A549 (cell line): ENCODE results near the gene SOCS7. TPM values are rescaled to one million over a fixed set of nuclear protein-coding genes. Genes with fewer than 3 reads are reported as not detected.

Experiments used
- ATAC-seq, 2 experiments: fragments of 200-7000 bp in 1 of 2; fragments of >200 bp in 1 of 2; cut with Nextera tagmentation in 1 of 2; cut with Tn5 transposase in 1 of 2; 3 replicates each; pipeline versions ENCODE4 v1.8.0 to v1.9.1; 2018 to 2020; ENCODE audit warnings: mild to moderate bottlenecking in 1 of 2, moderate library complexity in 1 of 2
- CTCF ChIA-PET: fragments of 300-600 bp; sonication (Branson Sonifier 250); formaldehyde crosslinking; extraction: SDS; loops from one replicate; lab custom pipeline; 2021; ENCODE audit warnings: antibody characterized with exemption, inconsistent platforms; lab: Yijun Ruan, JAX
- POLR2A ChIA-PET: fragments of 350-600 bp; formaldehyde crosslinking; extraction: SDS; loops from one replicate; lab custom pipeline; 2021; ENCODE audit warnings: antibody characterized with exemption, inconsistent platforms; lab: Yijun Ruan, JAX
- DNase-seq, 2 experiments: peaks; one replicate each; pipeline versions ENCODE4 v3.0.0 to v3.0.0-alpha.2; 2011 to 2016; ENCODE audit warnings: low read depth in 1 of 2, low spot score in 1 of 2
- FAIRE-seq: peaks from 2 replicates; lab custom pipeline; 2011; peaks lifted over from hg19 to GRCh38; lab: Jason Lieb, UNC
- H3K27ac ChIP-seq, 2 experiments: fragments of >200 bp; sonication (Bioruptor Twin); formaldehyde crosslinking; 3 replicates each; pipeline ENCODE4 v1.5.1; 2016 to 2017
- H3K4me1 ChIP-seq: fragments of >200 bp; sonication (Bioruptor Twin); formaldehyde crosslinking; 3 replicates; pipeline ENCODE4 v1.6.1; 2016
- H3K4me2 ChIP-seq: fragments of >200 bp; sonication (Bioruptor Twin); formaldehyde crosslinking; 3 replicates; pipeline ENCODE4 v1.6.1; 2016
- H3K4me3 ChIP-seq: fragments of >200 bp; sonication (Bioruptor Twin); formaldehyde crosslinking; 3 replicates; pipeline ENCODE4 v1.5.1; 2016
- H3K9me3 ChIP-seq: fragments of >200 bp; sonication (Bioruptor Twin); formaldehyde crosslinking; 3 replicates; pipeline ENCODE4 v1.6.1; 2016
- BHLHE40 ChIP-seq: IDR thresholded peaks from 2 replicates; pipeline ENCODE4 v1.6.1; 2012; ENCODE audit warnings: low read depth, low read length, inconsistent platforms
- CBX2 ChIP-seq: fragments of 200-600 bp; sonication (generic); IDR thresholded peaks from 2 replicates; pipeline ENCODE4 v1.6.1; 2016; ENCODE audit warnings: low read depth, mild to moderate bottlenecking, borderline replicate concordance
- CBX8 ChIP-seq: fragments of 200-600 bp; sonication (generic); IDR thresholded peaks from 2 replicates; pipeline ENCODE4 v1.6.1; 2016
- CHD4 ChIP-seq: fragments of 200-600 bp; sonication (generic); IDR thresholded peaks from 2 replicates; pipeline ENCODE4 v1.6.1; 2016; ENCODE audit warnings: antibody characterized with exemption, mild to moderate bottlenecking, borderline replicate concordance
- EHMT2 ChIP-seq: fragments of 200-600 bp; sonication (generic); IDR thresholded peaks from 2 replicates; pipeline ENCODE4 v1.6.1; 2016; ENCODE audit warnings: antibody characterized with exemption, low read depth, mild to moderate bottlenecking, moderate library complexity
- FOSL2 ChIP-seq, 2 experiments: fragments of 450-650 bp in 1 of 2; fragments of >200 bp in 1 of 2; sonication (Bioruptor Twin) in 1 of 2; formaldehyde crosslinking; IDR thresholded peaks; 2 replicates each; pipeline versions ENCODE4 v1.5.0 to v1.6.1; 2016 to 2020; ENCODE audit warnings: mild to moderate bottlenecking in 1 of 2, moderate library complexity in 1 of 2
- GATA3 ChIP-seq: IDR thresholded peaks from 2 replicates; pipeline ENCODE4 v1.6.1; 2012; ENCODE audit warnings: borderline replicate concordance
- HEYL ChIP-seq: fragments of 250-450 bp; sonication (Bioruptor Pico); IDR thresholded peaks from 2 replicates; pipeline ENCODE4 v1.8.0; 2021; ENCODE audit warnings: mild to moderate bottlenecking, moderate library complexity
- HOXB5 ChIP-seq: fragments of 250-450 bp; sonication (Bioruptor Pico); IDR thresholded peaks from 2 replicates; pipeline ENCODE4 v1.5.0; 2020; ENCODE audit warnings: mild to moderate bottlenecking, moderate library complexity
- KDM1A ChIP-seq: fragments of 200-600 bp; sonication (generic); IDR thresholded peaks from 2 replicates; pipeline ENCODE4 v1.6.1; 2016; ENCODE audit warnings: low read depth, mild to moderate bottlenecking
- MAFK ChIP-seq: fragments of 450-650 bp; IDR thresholded peaks from 2 replicates; pipeline ENCODE4 v1.6.1; 2014; ENCODE audit not compliant: partially characterized antibody
- MAZ ChIP-seq: fragments of 150-350 bp; IDR thresholded peaks from 2 replicates; pipeline ENCODE4 v1.6.1; 2014; ENCODE audit warnings: antibody characterized with exemption, low read depth, low read length, borderline replicate concordance
- NFE2L2 ChIP-seq: fragments of 150-350 bp; conservative IDR thresholded peaks from 2 replicates; pipeline ENCODE4 v1.6.1; 2014; ENCODE audit warnings: low read length
- NPAS2 ChIP-seq: fragments of 250-450 bp; sonication (Bioruptor Pico); IDR thresholded peaks from 2 replicates; pipeline ENCODE4 v1.8.0; 2022; ENCODE audit warnings: mild to moderate bottlenecking, moderate library complexity, borderline replicate concordance
- NR3C1 ChIP-seq: fragments of >200 bp; sonication (Bioruptor Twin); formaldehyde crosslinking; IDR thresholded peaks from 3 replicates; pipeline ENCODE4 v1.6.1; 2017
- POLR2A ChIP-seq: IDR thresholded peaks from 2 replicates; pipeline ENCODE4 v1.6.1; 2012; ENCODE audit warnings: mild to moderate bottlenecking, low read length
- POLR2AphosphoS2 ChIP-seq: conservative IDR thresholded peaks from 2 replicates; pipeline ENCODE4 v1.6.1; 2012; ENCODE audit warnings: low read length, improper control_type of control experiment, inconsistent platforms
- SMC3 ChIP-seq: fragments of >200 bp; sonication (Bioruptor Twin); formaldehyde crosslinking; IDR thresholded peaks from 3 replicates; pipeline ENCODE4 v1.6.1; 2018; ENCODE audit warnings: inconsistent platforms
- TFCP2L1 ChIP-seq: fragments of 250-450 bp; sonication (Bioruptor Pico); IDR thresholded peaks from 2 replicates; pipeline ENCODE4 v1.5.0; 2021; ENCODE audit warnings: mild to moderate bottlenecking
- ZFP36 ChIP-seq: fragments of 450-650 bp; IDR thresholded peaks from 2 replicates; pipeline ENCODE4 v1.6.1; 2014; ENCODE audit warnings: borderline replicate concordance; ENCODE audit not compliant: partially characterized antibody
- ZSCAN20 ChIP-seq: fragments of 250-450 bp; sonication (Bioruptor Pico); IDR thresholded peaks from 2 replicates; pipeline ENCODE4 v1.8.0; 2022; ENCODE audit warnings: mild to moderate bottlenecking, moderate library complexity
- WGBS: methylation state at CpG from one replicate; pipeline ENCODE4 v1.1.6; 2017; ENCODE audit errors: missing lambda C conversion rate; 5-methylcytosine and 5-hydroxymethylcytosine counted together
- polyA plus RNA-seq, 4 experiments: library from polyadenylated mRNA; depleted of rRNA in 3 of 4; stranded (reverse); fragments of >200 nt; fragmentation: RNase III in 1 of 4; extraction: RNeasy Plus Mini Kit Qiagen cat#74134 plus additional on column Dnase treatment in 1 of 4; gene quantifications; 2 replicates in 3 of 4; 3 replicates in 1 of 4; pipeline ENCODE4 v1.2.3, GENCODE V29; 2011 to 2017
- TF ChIP-seq, protein P1 (sequence below): IDR thresholded peaks from 2 replicates; pipeline ENCODE4 v1.6.1; 2012
- TF ChIP-seq, protein P2 (sequence below): fragments of >200 bp; sonication (Bioruptor Twin); formaldehyde crosslinking; IDR thresholded peaks from 2 replicates; pipeline ENCODE4 v1.6.1; 2016
- TF ChIP-seq, protein P3 (sequence below): fragments of 250-450 bp; sonication (Bioruptor Pico); IDR thresholded peaks from 2 replicates; pipeline ENCODE4 v1.5.0; 2020; ENCODE audit warnings: low read depth, mild to moderate bottlenecking, moderate library complexity

The SOCS7 gene
- polyA plus RNA-seq, 2 of the 4 experiments (the other 2 are of a cell fraction) = 14.4 to 20.6 TPM

GRCh38 chr17:38429476-38430100, 77.9 kb downstream of the SOCS7 start:
- TF ChIP-seq NPAS2 (CRISPR knock-in tag) (no peak), HEYL (CRISPR knock-in tag) (no peak), CHD4 (no peak), BHLHE40 (no peak)
- ChIA-PET POLR2A (no interaction called here), CTCF (interaction anchor here (0.6 to 9.3 kb wide), 10 partner anchors 9 to 238 kb away, joined by 3 to 80 read pairs (median 5); no protein-coding TSS in a partner anchor)
- H3K4me2 ChIP-seq = peak overlapping the region; percentile 88
- ATAC-seq (no peak), DNase-seq (no peak), FAIRE-seq (no peak)
- peak overlapping the region; percentile 77 to 95 for H3K27ac ChIP-seq
- peaks cover 29% of the 10 kb centered on the region for H3K4me1 ChIP-seq
- no peaks in the 10 kb centered on the region for H3K9me3 ChIP-seq
- WGBS = 80% methylated on average over 9 of the region's 9 CpGs
- peak overlapping the region; percentile 90 for H3K4me3 ChIP-seq

DNA sequence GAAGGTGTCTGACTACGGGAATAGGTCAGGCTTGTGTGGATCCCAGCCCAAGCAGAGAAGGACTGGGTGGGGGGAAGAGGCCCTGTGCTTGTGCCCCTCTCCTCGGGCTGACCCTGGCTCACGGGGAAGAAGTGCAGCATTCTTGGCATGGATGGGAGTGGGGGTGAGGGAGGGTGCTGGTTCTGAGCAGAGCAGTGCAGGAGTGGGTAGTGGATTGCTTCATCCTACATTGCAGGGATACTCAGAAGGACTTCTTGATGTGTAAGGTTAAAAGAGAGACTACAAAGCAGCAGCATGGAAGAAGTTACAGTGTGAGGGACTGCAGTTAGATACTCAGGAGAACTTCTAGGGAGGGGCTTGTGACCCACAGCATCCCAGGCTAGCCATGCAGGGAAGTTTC, 78.7 kb downstream of the SOCS7 start:
- FAIRE-seq (no peak), ATAC-seq (no peak), DNase-seq (no peak)
- Histone ChIP-seq H3K9me3 (no peaks in the 10 kb centered on the region), H3K27ac (peak overlapping the region in 1 of 2 experiments; percentile 95; a peak in 3 of 6 replicates), H3K4me1 (peaks cover 29% of the 10 kb centered on the region), H3K4me3 (no peak overlapping the region), H3K4me2 (peak overlapping the region; percentile 88)
- CTCF ChIA-PET = interaction anchor here (0.6 to 3.5 kb wide), 7 partner anchors 8 to 88 kb away, joined by 3 to 15 read pairs (median 4); no protein-coding TSS in a partner anchor
- WGBS = 78% methylated on average over 3 of the region's 3 CpGs
- no peak for TF ChIP-seq CBX8
- no peak for TF ChIP-seq HOXB5 (CRISPR knock-in tag)
- TF ChIP-seq BHLHE40 = no peak
- TF ChIP-seq SMC3 = no peak
- TF ChIP-seq NFE2L2 = no peak
- TF ChIP-seq FOSL2 (IDR thresholded peaks at IDR 0.05) = no peak
- no peak for TF ChIP-seq FOSL2 (CRISPR knock-in tag; IDR thresholded peaks at IDR 0.05)
- no peak for TF ChIP-seq HEYL (CRISPR knock-in tag)
- no peak for TF ChIP-seq NR3C1
- TF ChIP-seq, protein P1, sequence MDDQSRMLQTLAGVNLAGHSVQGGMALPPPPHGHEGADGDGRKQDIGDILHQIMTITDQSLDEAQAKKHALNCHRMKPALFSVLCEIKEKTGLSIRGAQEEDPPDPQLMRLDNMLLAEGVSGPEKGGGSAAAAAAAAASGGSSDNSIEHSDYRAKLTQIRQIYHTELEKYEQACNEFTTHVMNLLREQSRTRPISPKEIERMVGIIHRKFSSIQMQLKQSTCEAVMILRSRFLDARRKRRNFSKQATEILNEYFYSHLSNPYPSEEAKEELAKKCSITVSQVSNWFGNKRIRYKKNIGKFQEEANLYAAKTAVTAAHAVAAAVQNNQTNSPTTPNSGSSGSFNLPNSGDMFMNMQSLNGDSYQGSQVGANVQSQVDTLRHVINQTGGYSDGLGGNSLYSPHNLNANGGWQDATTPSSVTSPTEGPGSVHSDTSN = no peak
- TF ChIP-seq POLR2AphosphoS2 = no peak
- no peak for TF ChIP-seq CHD4
- POLR2A ChIA-PET = no interaction called here

- TF ChIP-seq FOSL2 (IDR thresholded peaks at IDR 0.05) = no peak
- no peak for TF ChIP-seq FOSL2 (CRISPR knock-in tag; IDR thresholded peaks at IDR 0.05)
- TF ChIP-seq GATA3 = no peak
- peak; percentile 78; the same call in 1 of the 2 replicates for TF ChIP-seq KDM1A
- TF ChIP-seq, all 56 proteins: peak for 1
- Histone ChIP-seq H3K4me3 (no peak overlapping the region), H3K9me3 (no peaks in the 10 kb centered on the region), H3K27ac (peak overlapping the region in 1 of 2 experiments; percentile 12; a peak in 1 of 6 replicates), H3K4me1 (peaks cover 29% of the 10 kb centered on the region), H3K4me2 (no peak overlapping the region)
- FAIRE-seq (no peak), DNase-seq (no peak), ATAC-seq (no peak)
- POLR2A ChIA-PET = no interaction called here
- CTCF ChIA-PET = interaction anchor here (0.9 to 3.5 kb wide), 8 partner anchors 9 to 237 kb away, joined by 3 to 33 read pairs (median 6); no protein-coding TSS in a partner anchor
- 98% methylated on average over 2 of the region's 2 CpGs for WGBS
Observed at GRCh38 chr17:38430822-38431221, 79.2 kb downstream of the SOCS7 start.

DNA sequence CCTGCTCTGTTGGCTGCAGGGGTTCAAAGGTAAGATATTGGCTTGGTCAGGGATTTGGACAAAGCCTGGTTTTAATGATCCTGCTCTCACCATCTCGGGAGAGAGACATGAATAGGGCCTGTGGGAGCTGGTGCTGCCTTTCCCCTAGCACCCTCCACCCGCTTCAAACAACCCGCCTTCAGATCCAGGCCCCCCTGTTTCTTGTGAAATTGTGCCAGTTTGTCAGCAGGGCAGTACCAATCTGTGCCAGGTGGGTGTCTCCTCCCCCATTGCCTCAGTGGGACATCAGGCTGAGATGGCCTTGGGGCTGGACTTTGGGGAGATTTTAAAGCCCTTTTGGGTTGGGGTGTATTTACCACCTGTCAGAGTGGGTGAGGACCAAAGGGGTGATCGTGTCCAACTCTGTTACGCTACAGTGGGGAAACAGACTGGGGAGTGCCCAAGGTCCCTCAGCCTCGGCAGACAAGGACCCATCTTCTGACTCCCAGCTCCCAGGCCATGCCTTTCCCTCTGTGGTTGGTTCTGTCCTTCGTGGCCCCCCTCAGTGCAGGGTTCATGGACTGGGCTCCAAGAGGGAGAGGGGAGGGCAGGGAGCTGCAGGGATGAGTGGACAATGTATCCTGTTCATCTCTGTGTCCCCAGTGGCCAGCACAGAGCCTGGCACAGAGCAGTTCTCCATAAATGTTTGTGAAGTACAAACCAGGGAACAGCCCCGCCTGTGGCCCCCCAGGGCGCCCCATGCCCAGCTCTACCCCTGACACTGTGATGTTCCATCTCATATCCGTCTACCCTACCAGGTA, 79.9 kb downstream of the SOCS7 start:
- H3K9me3 ChIP-seq = no peaks in the 10 kb centered on the region
- POLR2A ChIA-PET = no interaction called here
- H3K4me2 ChIP-seq = no peak overlapping the region
- peaks cover 29% of the 10 kb centered on the region for H3K4me1 ChIP-seq
- 75% methylated on average over 10 of the region's 10 CpGs for WGBS
- no peak for ATAC-seq
- FAIRE-seq = no peak
- H3K4me3 ChIP-seq = no peak overlapping the region
- H3K27ac ChIP-seq = peak overlapping the region in 1 of 2 experiments; percentile 12; a peak in 1 of 6 replicates
- no peak for DNase-seq
- CTCF ChIA-PET = interaction anchor here (0.9 to 3.5 kb wide), 16 partner anchors 9 to 236 kb away, joined by 3 to 33 read pairs (median 4); no protein-coding TSS in a partner anchor
- TF ChIP-seq FOSL2 (IDR thresholded peaks at IDR 0.05) = no peak
- no peak for TF ChIP-seq FOSL2 (CRISPR knock-in tag; IDR thresholded peaks at IDR 0.05)
- TF ChIP-seq, protein P2, sequence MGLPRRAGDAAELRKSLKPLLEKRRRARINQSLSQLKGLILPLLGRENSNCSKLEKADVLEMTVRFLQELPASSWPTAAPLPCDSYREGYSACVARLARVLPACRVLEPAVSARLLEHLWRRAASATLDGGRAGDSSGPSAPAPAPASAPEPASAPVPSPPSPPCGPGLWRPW = no peak
- no peak for TF ChIP-seq ZFP36
- no peak for TF ChIP-seq MAFK
- no peak for TF ChIP-seq NFE2L2
- TF ChIP-seq, protein P3, sequence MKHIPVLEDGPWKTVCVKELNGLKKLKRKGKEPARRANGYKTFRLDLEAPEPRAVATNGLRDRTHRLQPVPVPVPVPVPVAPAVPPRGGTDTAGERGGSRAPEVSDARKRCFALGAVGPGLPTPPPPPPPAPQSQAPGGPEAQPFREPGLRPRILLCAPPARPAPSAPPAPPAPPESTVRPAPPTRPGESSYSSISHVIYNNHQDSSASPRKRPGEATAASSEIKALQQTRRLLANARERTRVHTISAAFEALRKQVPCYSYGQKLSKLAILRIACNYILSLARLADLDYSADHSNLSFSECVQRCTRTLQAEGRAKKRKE = no peak
- no peak for TF ChIP-seq MAZ
- TF ChIP-seq POLR2A = no peak
- no peak for TF ChIP-seq TFCP2L1 (CRISPR knock-in tag)
- TF ChIP-seq CBX2 = no peak
- TF ChIP-seq EHMT2 = no peak
- TF ChIP-seq ZSCAN20 = no peak
